ENCODE measurements around the gene EXPH5.

- TF ChIP-seq GLIS3 (CRISPR knock-in tag; IDR thresholded peaks at IDR 0.05): no peak
- no peak for TF ChIP-seq BACH2 (CRISPR knock-in tag; IDR thresholded peaks at IDR 0.05; ENCODE audit: borderline replicate concordance)
- TF ChIP-seq SNAI2 (CRISPR knock-in tag; IDR thresholded peaks at IDR 0.05): no peak
- TF ChIP-seq ZC3H10 (CRISPR knock-in tag; IDR thresholded peaks at IDR 0.05): no peak
- no peak for TF ChIP-seq CREB5 (CRISPR knock-in tag; IDR thresholded peaks at IDR 0.05; ENCODE audit: low read depth)
- no peak for TF ChIP-seq ZFP30 (CRISPR knock-in tag; IDR thresholded peaks at IDR 0.05)
These were observed 1.7 kb downstream of the EXPH5 start for GRCh38 chr11:108591893-108592292.
